HEK293T (cell line): ENCODE measurements around the gene ACOT7.
"Not testable (repeated sequence)": the region's sequence is repeated elsewhere in the genome, so short reads cannot be mapped to it uniquely, and the experiment has no call there.

Experiments
- CTCF ChIA-PET: fragments of 350-600 bp; formaldehyde crosslinking; extraction: SDS; loops from one replicate; lab custom pipeline; 2021; ENCODE audit warnings: antibody characterized with exemption, inconsistent platforms; lab: Yijun Ruan, JAX
- POLR2A ChIA-PET: fragments of 350-600 bp; formaldehyde crosslinking; extraction: SDS; loops from one replicate; lab custom pipeline; 2020; ENCODE audit warnings: antibody characterized with exemption, inconsistent platforms; lab: Yijun Ruan, JAX
- DNase-seq: peaks from one replicate; pipeline ENCODE4 v3.0.0; 2012; ENCODE audit warnings: mixed read lengths; ENCODE audit errors: extremely low spot score
- ARNT ChIP-seq: fragments of 450-650 bp; IDR thresholded peaks from 2 replicates; pipeline ENCODE4 v1.6.1; 2017; ENCODE audit warnings: mild to moderate bottlenecking
- BHLHE40 ChIP-seq: fragments of 450-650 bp; IDR thresholded peaks from 2 replicates; pipeline ENCODE4 v1.6.1; 2016; ENCODE audit warnings: mild to moderate bottlenecking, moderate library complexity, borderline replicate concordance
- CTBP1 ChIP-seq: fragments of 450-650 bp; IDR thresholded peaks from 2 replicates; pipeline ENCODE4 v1.6.1; 2016; ENCODE audit warnings: borderline replicate concordance
- ELF4 ChIP-seq: fragments of 450-650 bp; IDR thresholded peaks from 2 replicates; pipeline ENCODE4 v1.6.1; 2017; ENCODE audit warnings: antibody characterized with exemption
- FOXA1 ChIP-seq: fragments of 450-650 bp; IDR thresholded peaks from 2 replicates; pipeline ENCODE4 v1.6.1; 2016; ENCODE audit warnings: mild to moderate bottlenecking
- FOXK2 ChIP-seq: fragments of 450-650 bp; IDR thresholded peaks from 2 replicates; pipeline ENCODE4 v1.6.1; 2016; ENCODE audit warnings: mild to moderate bottlenecking
- FOXM1 ChIP-seq: fragments of 450-650 bp; IDR thresholded peaks from 2 replicates; pipeline ENCODE4 v1.6.1; 2017; ENCODE audit warnings: mild to moderate bottlenecking, borderline replicate concordance
- HDGF ChIP-seq: fragments of 450-650 bp; IDR thresholded peaks from 2 replicates; pipeline ENCODE4 v1.6.1; 2017; ENCODE audit warnings: antibody characterized with exemption, borderline replicate concordance
- L3MBTL2 ChIP-seq: fragments of 450-650 bp; conservative IDR thresholded peaks from 2 replicates; pipeline ENCODE4 v1.6.1; 2016; ENCODE audit warnings: mild to moderate bottlenecking
- LEF1 ChIP-seq: fragments of 450-650 bp; IDR thresholded peaks from 2 replicates; pipeline ENCODE4 v1.6.1; 2017; ENCODE audit warnings: mild to moderate bottlenecking, borderline replicate concordance
- NFRKB ChIP-seq: fragments of 450-650 bp; IDR thresholded peaks from 2 replicates; pipeline ENCODE4 v1.6.1; 2016; ENCODE audit warnings: mild to moderate bottlenecking, moderate library complexity
- PKNOX1 ChIP-seq: fragments of 450-650 bp; IDR thresholded peaks from 2 replicates; pipeline ENCODE4 v1.6.1; 2016
- SP1 ChIP-seq: fragments of 450-650 bp; IDR thresholded peaks from 2 replicates; pipeline ENCODE4 v1.6.1; 2017
- SUZ12 ChIP-seq: fragments of 450-650 bp; IDR thresholded peaks from 2 replicates; pipeline ENCODE4 v1.6.1; 2016; ENCODE audit warnings: mild to moderate bottlenecking
- TARDBP ChIP-seq: fragments of 450-650 bp; IDR thresholded peaks from 2 replicates; pipeline ENCODE4 v1.6.1; 2016
- ZNF384 ChIP-seq: fragments of 450-650 bp; IDR thresholded peaks from 2 replicates; pipeline ENCODE4 v1.6.1; 2016

ACOT7 gene

GRCh38 chr1:6399294-6399693, 5.7 kb upstream of the ACOT7 start:
- TF ChIP-seq BHLHE40, result no peak
- ChIA-PET CTCF (interaction anchor here (0.8 to 1.0 kb wide), 2 partner anchors 21 to 230 kb away, joined by 3 read pairs; no protein-coding TSS in a partner anchor), POLR2A (no interaction called here)
- no peak for DNase-seq

- POLR2A ChIA-PET, result no interaction called here
- no peak for DNase-seq
- CTCF ChIA-PET, result interaction anchor here (0.9 to 1.5 kb wide), 3 partner anchors 16 to 26 kb away, joined by 3 to 7 read pairs (median 4); no protein-coding TSS in a partner anchor
- TF ChIP-seq ZNF384, result no peak
These were observed 4.4 kb upstream of the ACOT7 start for GRCh38 chr1:6397844-6398441.

- ChIA-PET CTCF (interaction anchor here (0.6 to 1.3 kb wide), 3 partner anchors 22 to 43 kb away, joined by 3 to 4 read pairs (median 3); no protein-coding TSS in a partner anchor), POLR2A (no interaction called here)
- TF ChIP-seq PKNOX1 (no peak), FOXK2 (no peak), HDGF (no peak)
- DNase-seq, result no peak
These were observed 3.4 kb upstream of the ACOT7 start for GRCh38 chr1:6396998-6397397.

- CTCF ChIA-PET, result interaction anchor here (1.3 kb wide), 1 partner anchor 42 kb away, joined by 3 read pairs; no protein-coding TSS in a partner anchor
- DNase-seq, POLR2A ChIA-PET: not testable (repeated sequence)
These were observed 2.2 kb upstream of the ACOT7 start for GRCh38 chr1:6395781-6396244.

- CTCF ChIA-PET, result interaction anchor here (0.8 to 2.0 kb wide), 4 partner anchors 22 to 43 kb away, joined by 3 to 8 read pairs (median 3); no protein-coding TSS in a partner anchor
- POLR2A ChIA-PET, DNase-seq: not testable (repeated sequence)
These were observed 1.6 kb upstream of the ACOT7 start for GRCh38 chr1:6395130-6395529.

GRCh38 chr1:6392809-6393399, 663 bp downstream of the ACOT7 start:
- ChIA-PET CTCF (interaction anchor here (1.0 to 1.5 kb wide), 4 partner anchors 12 to 48 kb away, joined by 3 to 5 read pairs (median 4); no protein-coding TSS in a partner anchor), POLR2A (interaction anchor here (0.6 to 3.8 kb wide), 6 partner anchors 8 to 33 kb away, joined by 3 to 20 read pairs (median 4); no protein-coding TSS in a partner anchor)
- TF ChIP-seq FOXK2, result no peak
- TF ChIP-seq FOXM1, result no peak
- no peak for TF ChIP-seq LEF1
- TF ChIP-seq ZNF384, result no peak
- no peak for TF ChIP-seq SP1
- peak; percentile 49 for DNase-seq

GRCh38 chr1:6391951-6392808, 1.4 kb downstream of the ACOT7 start:
- POLR2A ChIA-PET, result interaction anchor here (1.1 to 3.8 kb wide), 4 partner anchors 13 to 30 kb away, joined by 4 to 20 read pairs (median 8); no protein-coding TSS in a partner anchor
- no peak for TF ChIP-seq SUZ12
- TF ChIP-seq ELF4, result no peak
- TF ChIP-seq FOXA1, result no peak
- no peak for TF ChIP-seq ZNF384
- TF ChIP-seq PKNOX1, result no peak
- CTCF ChIA-PET, result interaction anchor here (0.7 to 1.8 kb wide), 6 partner anchors 10 to 187 kb away, joined by 3 to 5 read pairs (median 4); no protein-coding TSS in a partner anchor
- no peak for DNase-seq

- POLR2A ChIA-PET, result no interaction called here
- no peak for TF ChIP-seq NFRKB
- TF ChIP-seq TARDBP, result no peak
- TF ChIP-seq HDGF, result no peak
- TF ChIP-seq ZNF384, result no peak
- TF ChIP-seq BHLHE40, result no peak
- no peak for TF ChIP-seq LEF1
- no peak for TF ChIP-seq PKNOX1
- no peak for TF ChIP-seq ARNT
- no peak for TF ChIP-seq FOXK2
- TF ChIP-seq FOXA1, result no peak
- no peak for TF ChIP-seq FOXM1
- TF ChIP-seq ELF4, result no peak
- TF ChIP-seq CTBP1, result no peak
- no peak for TF ChIP-seq SUZ12
- no peak for TF ChIP-seq SP1
- TF ChIP-seq L3MBTL2, result no peak
- DNase-seq, result no peak
- CTCF ChIA-PET, result interaction anchor here (1.0 kb wide), 1 partner anchor 152 kb away, joined by 3 read pairs; no protein-coding TSS in a partner anchor
These were observed 3.6 kb downstream of the ACOT7 start for GRCh38 chr1:6389971-6390370.
